Loucy (cell line): ENCODE data around the gene VWA8.
"Not testable (repeated sequence)": the region's sequence is repeated elsewhere in the genome, so short reads cannot be mapped to it uniquely, and the experiment has no call there.

Experiments used
- EZH2phosphoT487 ChIP-seq: fragments of 200-600 bp; IDR thresholded peaks from 2 replicates; pipeline ENCODE4 v1.6.1; 2018; ENCODE audit warnings: antibody characterized with exemption, mild to moderate bottlenecking, moderate library complexity, borderline replicate concordance
- TF ChIP-seq, protein P1 (sequence below): fragments of 200-600 bp; sonication (generic); conservative IDR thresholded peaks from 2 replicates; pipeline ENCODE4 v1.5.1; 2014; ENCODE audit warnings: mild to moderate bottlenecking, antibody characterized with exemption, low read length

DNA sequence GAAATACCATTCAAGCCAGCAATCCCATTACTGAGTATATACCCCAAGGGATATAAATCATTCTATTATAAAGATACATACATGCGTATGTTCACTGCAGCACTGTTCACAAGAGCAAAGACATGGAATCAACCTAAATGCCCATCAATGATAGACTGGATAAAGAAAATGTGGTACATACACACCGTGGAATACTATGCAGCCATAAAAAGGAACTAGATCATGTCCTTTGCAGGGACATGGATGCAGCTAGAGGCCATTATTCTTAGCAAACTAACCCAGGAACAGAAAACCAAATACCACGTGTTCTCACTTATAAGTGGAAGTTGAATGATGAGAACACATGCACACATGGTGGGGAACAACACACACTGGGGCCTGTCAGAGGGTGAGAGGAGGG, 126.2 kb downstream of the VWA8 start:
- TF ChIP-seq, protein P1, sequence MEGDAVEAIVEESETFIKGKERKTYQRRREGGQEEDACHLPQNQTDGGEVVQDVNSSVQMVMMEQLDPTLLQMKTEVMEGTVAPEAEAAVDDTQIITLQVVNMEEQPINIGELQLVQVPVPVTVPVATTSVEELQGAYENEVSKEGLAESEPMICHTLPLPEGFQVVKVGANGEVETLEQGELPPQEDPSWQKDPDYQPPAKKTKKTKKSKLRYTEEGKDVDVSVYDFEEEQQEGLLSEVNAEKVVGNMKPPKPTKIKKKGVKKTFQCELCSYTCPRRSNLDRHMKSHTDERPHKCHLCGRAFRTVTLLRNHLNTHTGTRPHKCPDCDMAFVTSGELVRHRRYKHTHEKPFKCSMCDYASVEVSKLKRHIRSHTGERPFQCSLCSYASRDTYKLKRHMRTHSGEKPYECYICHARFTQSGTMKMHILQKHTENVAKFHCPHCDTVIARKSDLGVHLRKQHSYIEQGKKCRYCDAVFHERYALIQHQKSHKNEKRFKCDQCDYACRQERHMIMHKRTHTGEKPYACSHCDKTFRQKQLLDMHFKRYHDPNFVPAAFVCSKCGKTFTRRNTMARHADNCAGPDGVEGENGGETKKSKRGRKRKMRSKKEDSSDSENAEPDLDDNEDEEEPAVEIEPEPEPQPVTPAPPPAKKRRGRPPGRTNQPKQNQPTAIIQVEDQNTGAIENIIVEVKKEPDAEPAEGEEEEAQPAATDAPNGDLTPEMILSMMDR, result not testable (repeated sequence)
- TF ChIP-seq EZH2phosphoT487, result not testable (repeated sequence)
